Liver (tissue), 9 donors: ENCODE measurements around the gene HSPB9. TPM values are rescaled to one million over a fixed set of nuclear protein-coding genes. Genes with fewer than 3 reads are reported as not detected.

Experiments
- DNase-seq: peaks from one replicate; pipeline ENCODE4 v3.0.0-alpha.2; 2017; ENCODE audit warnings: low spot score
- H3K27ac ChIP-seq, 2 donors: one replicate each; pipeline ENCODE4 v1.7.0; 2013; ENCODE audit warnings: inconsistent platforms in 2 of 2, low read length in 2 of 2, control low read depth in 1 of 2, low read depth in 1 of 2, mild to moderate bottlenecking in 1 of 2
- H3K27me3 ChIP-seq, 4 donors: one replicate each; pipeline versions ENCODE4 v1.6.1 to v1.7.0; 2013; ENCODE audit warnings: low read length in 3 of 4, inconsistent platforms in 1 of 4, mild to moderate bottlenecking in 1 of 4, moderate library complexity in 1 of 4; ENCODE audit not compliant: control insufficient read depth in 4 of 4, insufficient read depth in 4 of 4
- H3K36me3 ChIP-seq, 4 donors: one replicate each; pipeline versions ENCODE4 v1.6.1 to v1.7.0; 2013; ENCODE audit warnings: low read length in 3 of 4, mild to moderate bottlenecking in 3 of 4, low read depth in 1 of 4, moderate library complexity in 1 of 4; ENCODE audit not compliant: control insufficient read depth in 4 of 4, insufficient read depth in 3 of 4
- H3K4me1 ChIP-seq, 4 donors: one replicate each; pipeline versions ENCODE4 v1.6.1 to v1.7.0; 2013; ENCODE audit warnings: low read length in 3 of 4, mild to moderate bottlenecking in 3 of 4, moderate library complexity in 1 of 4; ENCODE audit not compliant: control insufficient read depth in 4 of 4, insufficient read depth in 4 of 4
- H3K4me3 ChIP-seq, 3 donors: one replicate each; pipeline versions ENCODE4 v1.6.1 to v1.7.0; 2013; ENCODE audit warnings: low read length in 3 of 3, control low read depth in 1 of 3, low read depth in 1 of 3, mild to moderate bottlenecking in 1 of 3
- H3K9ac ChIP-seq, 2 donors: one replicate each; pipeline ENCODE4 v1.7.0; 2013; ENCODE audit warnings: low read length in 2 of 2, mild to moderate bottlenecking in 2 of 2, moderate library complexity in 2 of 2, control low read depth in 1 of 2, low read depth in 1 of 2
- H3K9me3 ChIP-seq, 4 donors: one replicate each; pipeline versions ENCODE4 v1.6.1 to v1.7.0; 2013; ENCODE audit warnings: low read length in 3 of 4; ENCODE audit not compliant: control insufficient read depth in 4 of 4
- ATF3 ChIP-seq: IDR thresholded peaks from 2 replicates; pipeline ENCODE4 v1.6.1; 2016; ENCODE audit warnings: antibody characterized with exemption
- EGR1 ChIP-seq, 2 donors: IDR thresholded peaks; 2 replicates each; pipeline ENCODE4 v1.6.1; 2016 to 2018; ENCODE audit warnings: antibody characterized with exemption in 2 of 2, low read depth in 2 of 2
- FOXA2 ChIP-seq: IDR thresholded peaks from 2 replicates; pipeline ENCODE4 v1.6.1; 2016; ENCODE audit warnings: antibody characterized with exemption
- GABPA ChIP-seq, 2 donors: IDR thresholded peaks in 1 of 2; conservative IDR thresholded peaks in 1 of 2; 2 replicates each; pipeline ENCODE4 v1.6.1; 2016; ENCODE audit warnings: antibody characterized with exemption in 2 of 2, mild to moderate bottlenecking in 1 of 2, moderate library complexity in 1 of 2
- HNF4G ChIP-seq: IDR thresholded peaks from 2 replicates; pipeline ENCODE4 v1.6.1; 2016; ENCODE audit warnings: antibody characterized with exemption
- JUND ChIP-seq, 2 donors: IDR thresholded peaks; 2 replicates each; pipeline ENCODE4 v1.6.1; 2016; ENCODE audit warnings: antibody characterized with exemption in 2 of 2
- NR2F2 ChIP-seq: IDR thresholded peaks from 2 replicates; pipeline ENCODE4 v1.6.1; 2016; ENCODE audit warnings: antibody characterized with exemption
- RAD21 ChIP-seq, 2 donors: IDR thresholded peaks; 2 replicates each; pipeline ENCODE4 v1.6.1; 2016; ENCODE audit warnings: antibody characterized with exemption in 2 of 2, mild to moderate bottlenecking in 2 of 2
- REST ChIP-seq: IDR thresholded peaks from 2 replicates; pipeline ENCODE4 v1.6.1; 2016; ENCODE audit warnings: antibody characterized with exemption, mild to moderate bottlenecking
- RXRA ChIP-seq, 2 donors: IDR thresholded peaks; 2 replicates each; pipeline ENCODE4 v1.6.1; 2017 to 2018; ENCODE audit warnings: antibody characterized with exemption in 2 of 2, mild to moderate bottlenecking in 1 of 2
- SP1 ChIP-seq: IDR thresholded peaks from 2 replicates; pipeline ENCODE4 v1.6.1; 2018; ENCODE audit warnings: antibody characterized with exemption, mild to moderate bottlenecking
- TAF1 ChIP-seq: conservative IDR thresholded peaks from 2 replicates; pipeline ENCODE4 v1.6.1; 2016; ENCODE audit warnings: antibody characterized with exemption, mild to moderate bottlenecking
- ZBTB33 ChIP-seq: IDR thresholded peaks from 2 replicates; pipeline ENCODE4 v1.6.1; 2016; ENCODE audit warnings: antibody characterized with exemption
- WGBS: extraction: QIAGEN DNeasy Blood & Tissue Kit; methylation state at CpG from one replicate; pipeline ENCODE4 v1.1.7; 2013; 5-methylcytosine and 5-hydroxymethylcytosine counted together
- polyA plus RNA-seq, 2 donors: library from polyadenylated mRNA; stranded (reverse) in 1 of 2; unstranded in 1 of 2; fragments of 200-250 nt in 1 of 2; fragments of >200 nt in 1 of 2; fragmentation: Nextera tagmentation in 1 of 2; extraction: Ambion mirVana in 1 of 2; gene quantifications; one replicate each; pipeline versions ENCODE4 v1.2.1 to v1.2.3, GENCODE V29; 2013 to 2015
- total RNA-seq, 2 donors: library from RNA; depleted of rRNA; stranded (reverse); fragments of >200 nt; gene quantifications; one replicate each; pipeline ENCODE4 v1.2.3, GENCODE V29; 2014
- donor health status: healthy.
- donor health status: healthy.
- donor health status: healthy.
- donor health status: healthy.
- donor health status: healthy.

The HSPB9 gene
- total and polyA plus RNA-seq, 4 donors: 0.17 to 4.0 (median 0.56) TPM

- DNase-seq: no peak
- WGBS: 96% methylated on average over 29 of the region's 29 CpGs
- H3K4me3 ChIP-seq: no peak overlapping the region
- no peak overlapping the region for H3K27ac ChIP-seq
- no peaks in the 10 kb centered on the region for H3K27me3 ChIP-seq
- H3K4me1 ChIP-seq: no peaks in the 10 kb centered on the region
- no peak for TF ChIP-seq EGR1 (IDR thresholded peaks at IDR 0.05; ENCODE audit: low read depth in 2 of 2)
- TF ChIP-seq ZBTB33: no peak
- TF ChIP-seq TAF1: no peak
- no peak for TF ChIP-seq REST
- no peak for TF ChIP-seq RXRA (IDR thresholded peaks at IDR 0.05)
- H3K36me3 ChIP-seq: no peaks in the 10 kb centered on the region
- H3K9ac ChIP-seq: no peak overlapping the region
- no peaks in the 10 kb centered on the region for H3K9me3 ChIP-seq
Observed at GRCh38 chr17:42169351-42169750, 46.7 kb downstream of the HSPB9 start.

GRCh38 chr17:42171831-42172230 is 49.2 kb downstream of the HSPB9 start:
- Histone ChIP-seq H3K27me3 (no peaks in the 10 kb centered on the region), H3K4me3 (no peak overlapping the region), H3K9ac (no peak overlapping the region), H3K9me3 (no peaks in the 10 kb centered on the region), H3K4me1 (no peaks in the 10 kb centered on the region), H3K27ac (no peak overlapping the region), H3K36me3 (no peaks in the 10 kb centered on the region)
- DNase-seq: no peak
- 63% methylated on average over 11 of the region's 11 CpGs for WGBS
- TF ChIP-seq GABPA (IDR thresholded peaks at IDR 0.05 in 1 of 2, conservative IDR thresholded peaks at IDR 0.05 in 1 of 2) (no peak), NR2F2 (no peak), REST (no peak), SP1 (no peak), RAD21 (IDR thresholded peaks at IDR 0.05) (no peak), RXRA (IDR thresholded peaks at IDR 0.05) (no peak), JUND (IDR thresholded peaks at IDR 0.05) (no peak), ATF3 (no peak), HNF4G (no peak), ZBTB33 (no peak), EGR1 (IDR thresholded peaks at IDR 0.05; ENCODE audit: low read depth in 2 of 2) (no peak), FOXA2 (no peak)
